ENCODE results near the gene SRPRA.

SRPRA gene

DNA sequence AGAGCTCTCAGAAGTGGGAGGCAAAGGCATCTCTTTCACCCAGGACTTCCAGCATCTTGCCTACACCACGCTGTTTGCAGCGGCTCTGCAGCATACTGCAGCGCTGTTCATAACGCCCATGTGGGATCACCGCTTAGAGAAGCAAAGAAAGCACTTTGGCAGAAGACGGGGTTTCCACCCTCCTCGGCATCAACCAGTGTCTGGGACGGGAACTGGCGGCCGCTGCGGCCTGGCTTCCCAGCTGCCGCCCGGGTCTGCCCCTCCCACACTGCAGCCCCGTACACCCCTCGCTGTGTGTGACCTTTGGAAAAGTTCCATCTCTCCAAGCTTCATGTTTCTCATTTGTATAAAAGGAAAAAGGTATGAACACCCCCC, 13.7 kb upstream of the SRPRA start:
- TF ChIP-seq, protein P1, sequence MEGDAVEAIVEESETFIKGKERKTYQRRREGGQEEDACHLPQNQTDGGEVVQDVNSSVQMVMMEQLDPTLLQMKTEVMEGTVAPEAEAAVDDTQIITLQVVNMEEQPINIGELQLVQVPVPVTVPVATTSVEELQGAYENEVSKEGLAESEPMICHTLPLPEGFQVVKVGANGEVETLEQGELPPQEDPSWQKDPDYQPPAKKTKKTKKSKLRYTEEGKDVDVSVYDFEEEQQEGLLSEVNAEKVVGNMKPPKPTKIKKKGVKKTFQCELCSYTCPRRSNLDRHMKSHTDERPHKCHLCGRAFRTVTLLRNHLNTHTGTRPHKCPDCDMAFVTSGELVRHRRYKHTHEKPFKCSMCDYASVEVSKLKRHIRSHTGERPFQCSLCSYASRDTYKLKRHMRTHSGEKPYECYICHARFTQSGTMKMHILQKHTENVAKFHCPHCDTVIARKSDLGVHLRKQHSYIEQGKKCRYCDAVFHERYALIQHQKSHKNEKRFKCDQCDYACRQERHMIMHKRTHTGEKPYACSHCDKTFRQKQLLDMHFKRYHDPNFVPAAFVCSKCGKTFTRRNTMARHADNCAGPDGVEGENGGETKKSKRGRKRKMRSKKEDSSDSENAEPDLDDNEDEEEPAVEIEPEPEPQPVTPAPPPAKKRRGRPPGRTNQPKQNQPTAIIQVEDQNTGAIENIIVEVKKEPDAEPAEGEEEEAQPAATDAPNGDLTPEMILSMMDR (IDR thresholded peaks at IDR 0.05; ENCODE audit: extremely low read depth, missing control alignments), result no peak
- DNase-seq (ENCODE audit: low spot score), result peak; percentile 58

DNA sequence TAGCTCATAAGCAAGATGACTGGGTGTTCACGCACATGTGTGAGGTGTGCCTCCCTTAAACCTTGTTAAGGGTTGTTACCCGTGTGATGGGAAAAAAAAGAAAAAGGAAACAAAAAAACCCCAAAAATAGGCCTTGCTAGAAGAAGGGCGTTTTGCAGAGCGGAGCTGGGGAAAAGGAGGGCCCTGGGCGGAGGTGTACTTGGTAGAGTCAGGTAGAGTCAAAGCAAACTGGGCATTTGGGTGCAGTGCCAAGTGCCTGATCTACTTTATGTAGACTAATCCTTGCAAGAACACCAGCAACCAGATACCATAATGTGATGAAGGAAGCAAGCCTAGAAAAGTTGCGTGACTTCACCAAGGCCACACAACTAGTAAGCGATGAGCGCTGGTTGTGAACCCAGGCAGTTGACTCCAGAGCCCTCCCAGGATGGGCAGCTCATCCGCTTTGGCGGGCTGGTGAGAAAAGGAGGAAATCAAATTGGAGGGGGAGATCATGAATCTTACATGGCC, 13.0 kb upstream of the SRPRA start:
- TF ChIP-seq, protein P1 (IDR thresholded peaks at IDR 0.05; ENCODE audit: extremely low read depth, missing control alignments), result no peak
- DNase-seq (ENCODE audit: low spot score), result no peak

DNA sequence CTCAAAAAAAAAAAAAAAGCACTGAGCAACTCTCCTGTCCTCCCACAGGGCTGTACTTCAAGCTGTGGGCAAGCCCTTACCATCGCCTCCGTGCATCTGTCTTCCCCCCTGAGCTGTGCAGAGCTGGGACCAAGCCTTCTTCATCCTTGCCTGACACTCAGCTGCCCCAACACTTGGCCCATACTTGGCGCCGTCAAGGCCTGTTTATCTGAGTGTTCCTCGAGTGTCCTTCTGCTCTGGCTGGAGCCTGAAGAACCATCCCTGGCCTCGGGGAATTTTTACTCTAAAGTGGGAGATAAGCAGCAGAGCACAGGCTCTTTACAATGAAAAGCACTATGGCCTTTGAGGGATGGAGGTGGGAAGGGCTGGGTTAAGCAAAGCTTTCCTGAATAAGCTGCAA, 12.6 kb upstream of the SRPRA start:
- no peak for DNase-seq (ENCODE audit: low spot score)
- TF ChIP-seq, protein P1 (IDR thresholded peaks at IDR 0.05; ENCODE audit: extremely low read depth, missing control alignments), result no peak

DNA sequence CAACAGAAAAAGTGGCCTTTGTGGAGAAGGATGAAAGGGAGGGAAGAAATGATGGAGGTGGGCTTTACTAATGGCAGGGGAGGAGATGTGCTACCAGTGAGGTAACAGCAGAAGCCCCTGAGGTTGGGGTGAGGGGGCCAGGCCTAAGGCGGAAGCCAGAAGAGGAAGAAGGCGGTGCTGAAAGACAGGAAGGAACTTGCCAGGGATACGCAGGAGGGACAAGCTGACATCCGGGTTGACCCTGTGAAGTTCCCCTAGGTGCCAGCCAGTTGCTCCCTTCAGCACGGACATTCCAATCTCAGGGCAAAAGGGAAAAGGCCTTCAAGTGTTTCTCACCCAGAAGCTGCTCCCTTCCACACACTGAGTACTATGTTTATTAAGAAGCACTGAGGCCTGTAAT, 11.9 kb upstream of the SRPRA start:
- no peak for DNase-seq (ENCODE audit: low spot score)
- TF ChIP-seq, protein P1 (IDR thresholded peaks at IDR 0.05; ENCODE audit: extremely low read depth, missing control alignments), result no peak

DNA sequence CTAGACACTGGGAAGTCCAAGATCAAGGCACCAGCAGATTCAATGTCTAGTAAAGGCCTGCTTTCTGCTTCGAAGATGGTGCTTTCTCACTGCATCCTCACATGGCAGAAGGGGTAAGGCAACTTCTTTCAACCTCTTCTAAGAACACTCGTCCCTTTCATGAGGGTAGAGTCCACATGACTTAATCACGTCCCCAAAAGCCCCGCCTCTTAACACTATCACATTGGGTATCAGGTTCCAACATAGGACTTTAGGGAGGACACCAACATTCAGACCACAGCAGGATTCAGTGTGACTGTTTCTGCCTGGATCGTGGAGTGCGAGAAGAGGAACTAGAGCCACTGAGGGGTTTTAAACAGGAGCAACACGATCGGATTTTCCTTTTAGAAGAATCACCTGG, 10.5 kb upstream of the SRPRA start:
- DNase-seq (ENCODE audit: low spot score), result no peak
- TF ChIP-seq, protein P1 (IDR thresholded peaks at IDR 0.05; ENCODE audit: extremely low read depth, missing control alignments), result no peak

DNA sequence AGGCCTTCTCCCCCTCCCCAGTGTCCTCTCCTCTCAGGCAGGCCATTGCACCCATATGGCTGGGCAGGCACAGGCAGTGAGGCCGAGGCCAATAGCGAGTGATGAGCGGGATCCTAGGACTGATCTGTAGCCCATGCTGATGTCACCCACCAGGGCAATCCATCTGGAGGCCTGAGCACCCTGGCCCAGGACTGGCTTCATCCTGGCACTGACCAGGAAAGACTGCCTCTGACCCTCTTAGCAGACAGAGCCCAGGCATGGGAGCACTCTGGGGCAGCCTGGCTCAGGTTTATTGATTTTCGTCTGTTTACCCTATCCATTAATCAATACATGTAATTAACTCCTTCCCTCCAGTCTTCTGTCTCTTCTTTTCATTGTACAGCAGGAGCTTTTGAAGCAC, 9.1 kb upstream of the SRPRA start:
- TF ChIP-seq, protein P1 (IDR thresholded peaks at IDR 0.05; ENCODE audit: extremely low read depth, missing control alignments), result no peak
- DNase-seq (ENCODE audit: low spot score), result no peak

DNA sequence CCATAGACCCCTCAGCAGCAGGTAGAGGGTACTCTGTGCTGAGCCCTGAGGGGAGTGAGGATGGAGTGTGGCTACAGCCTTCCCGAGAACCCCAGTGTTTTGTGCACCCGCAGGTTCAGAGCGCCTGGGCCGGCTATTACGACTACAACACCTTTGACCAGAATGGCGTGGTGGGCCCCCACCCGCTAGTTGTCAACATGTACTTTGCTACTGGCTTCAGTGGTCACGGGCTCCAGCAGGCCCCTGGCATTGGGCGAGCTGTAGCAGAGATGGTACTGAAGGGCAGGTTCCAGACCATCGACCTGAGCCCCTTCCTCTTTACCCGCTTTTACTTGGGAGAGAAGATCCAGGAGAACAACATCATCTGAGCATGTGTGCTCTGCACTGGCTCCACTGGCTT, 8.6 kb upstream of the SRPRA start:
- no peak for DNase-seq (ENCODE audit: low spot score)

More for the DNA sequence above, 8.6 kb upstream of the SRPRA start:
- TF ChIP-seq, protein P1 (IDR thresholded peaks at IDR 0.05; ENCODE audit: extremely low read depth, missing control alignments), result no peak
